Endothelial cell (in vitro differentiated cells): Measurements from ENCODE around the gene CMTM8. TPM values are rescaled to one million over a fixed set of nuclear protein-coding genes. Genes with fewer than 3 reads are reported as not detected.

Source experiments
- DNase-seq: peaks from one replicate; pipeline ENCODE4 v3.0.0; 2021; ENCODE audit warnings: low spot score
- H3K27ac Mint-ChIP-seq: one replicate; pipeline ENCODE4 v1.8.0; 2021; ENCODE audit warnings: mixed read lengths, inconsistent platforms; ENCODE audit not compliant: unreplicated experiment
- H3K27me3 Mint-ChIP-seq: one replicate; pipeline ENCODE4 v1.8.0; 2021; ENCODE audit warnings: mild to moderate bottlenecking, moderate library complexity, mixed read lengths, inconsistent platforms; ENCODE audit not compliant: unreplicated experiment
- H3K36me3 Mint-ChIP-seq: one replicate; pipeline ENCODE4 v1.8.0; 2021; ENCODE audit warnings: mild to moderate bottlenecking, low read depth, mixed read lengths, inconsistent platforms; ENCODE audit not compliant: unreplicated experiment
- H3K4me1 Mint-ChIP-seq: one replicate; pipeline ENCODE4 v1.8.0; 2021; ENCODE audit warnings: mild to moderate bottlenecking, mixed read lengths, inconsistent platforms; ENCODE audit not compliant: unreplicated experiment
- H3K4me3 Mint-ChIP-seq: one replicate; pipeline ENCODE4 v1.8.0; 2021; ENCODE audit warnings: mild to moderate bottlenecking, mixed read lengths, inconsistent platforms; ENCODE audit not compliant: unreplicated experiment
- H3K9me3 Mint-ChIP-seq: one replicate; pipeline ENCODE4 v1.8.0; 2021; ENCODE audit warnings: mixed read lengths, inconsistent platforms; ENCODE audit not compliant: unreplicated experiment
- total RNA-seq: library from RNA; stranded (reverse); fragmentation: NEBNext Ultra II Directional; extraction: Animal tissue kit (Norgen Biotek cat#: 25700); gene quantifications from one replicate; pipeline ENCODE4 v1.2.1, GENCODE V29; 2021; ENCODE audit not compliant: unreplicated experiment
- TF ChIP-seq, protein P1 (sequence below): fragments of 200-600 bp; sonication (generic); IDR thresholded peaks from one replicate; pipeline ENCODE4 v1.5.0; 2021; ENCODE audit warnings: antibody characterized with exemption; ENCODE audit not compliant: unreplicated experiment

CMTM8 gene
- total RNA-seq, 1 donor from 2014 or later, result 16.2 TPM

DNA sequence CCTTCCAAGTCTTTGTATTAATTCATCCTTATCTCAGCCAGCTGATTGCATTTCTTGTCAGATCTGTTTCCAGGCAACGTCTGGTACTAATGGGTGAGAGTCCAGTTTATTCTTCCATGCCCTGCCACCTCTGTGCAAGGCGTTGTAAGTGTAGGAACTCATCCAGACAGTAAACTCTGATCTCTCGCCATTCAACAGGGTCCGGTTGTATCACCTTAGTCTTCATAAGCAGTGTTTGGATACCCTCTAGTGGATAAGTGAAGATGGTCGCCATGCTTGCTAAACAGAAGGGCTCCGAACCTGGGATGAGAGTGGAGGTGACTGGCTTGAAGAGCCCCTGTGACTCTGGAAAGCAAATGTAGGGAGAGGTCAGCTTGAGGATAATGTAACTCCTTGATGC lies 101.6 kb downstream of the CMTM8 start:
- Mint-ChIP-seq H3K4me3 (no peak overlapping the region), H3K27ac (no peak overlapping the region), H3K4me1 (peaks cover 27% of the 10 kb centered on the region), H3K36me3 (no peaks in the 10 kb centered on the region), H3K9me3 (no peaks in the 10 kb centered on the region), H3K27me3 (no peaks in the 10 kb centered on the region)
- TF ChIP-seq, protein P1, sequence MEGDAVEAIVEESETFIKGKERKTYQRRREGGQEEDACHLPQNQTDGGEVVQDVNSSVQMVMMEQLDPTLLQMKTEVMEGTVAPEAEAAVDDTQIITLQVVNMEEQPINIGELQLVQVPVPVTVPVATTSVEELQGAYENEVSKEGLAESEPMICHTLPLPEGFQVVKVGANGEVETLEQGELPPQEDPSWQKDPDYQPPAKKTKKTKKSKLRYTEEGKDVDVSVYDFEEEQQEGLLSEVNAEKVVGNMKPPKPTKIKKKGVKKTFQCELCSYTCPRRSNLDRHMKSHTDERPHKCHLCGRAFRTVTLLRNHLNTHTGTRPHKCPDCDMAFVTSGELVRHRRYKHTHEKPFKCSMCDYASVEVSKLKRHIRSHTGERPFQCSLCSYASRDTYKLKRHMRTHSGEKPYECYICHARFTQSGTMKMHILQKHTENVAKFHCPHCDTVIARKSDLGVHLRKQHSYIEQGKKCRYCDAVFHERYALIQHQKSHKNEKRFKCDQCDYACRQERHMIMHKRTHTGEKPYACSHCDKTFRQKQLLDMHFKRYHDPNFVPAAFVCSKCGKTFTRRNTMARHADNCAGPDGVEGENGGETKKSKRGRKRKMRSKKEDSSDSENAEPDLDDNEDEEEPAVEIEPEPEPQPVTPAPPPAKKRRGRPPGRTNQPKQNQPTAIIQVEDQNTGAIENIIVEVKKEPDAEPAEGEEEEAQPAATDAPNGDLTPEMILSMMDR, result peak; percentile 12
- peak; percentile 33 for DNase-seq

GRCh38 chr3:32340611-32341365 lies 102.3 kb downstream of the CMTM8 start:
- Mint-ChIP-seq H3K36me3 (no peaks in the 10 kb centered on the region), H3K4me1 (peaks cover 19% of the 10 kb centered on the region), H3K27ac (no peak overlapping the region), H3K27me3 (no peaks in the 10 kb centered on the region), H3K4me3 (no peak overlapping the region), H3K9me3 (no peaks in the 10 kb centered on the region)
- TF ChIP-seq, protein P1, result no peak
- DNase-seq, result no peak

- H3K36me3 Mint-ChIP-seq, result no peaks in the 10 kb centered on the region
- DNase-seq, result no peak
- no peak overlapping the region for H3K4me3 Mint-ChIP-seq
- TF ChIP-seq, protein P1, result no peak
- no peaks in the 10 kb centered on the region for H3K27me3 Mint-ChIP-seq
- no peaks in the 10 kb centered on the region for H3K9me3 Mint-ChIP-seq
- H3K27ac Mint-ChIP-seq, result no peak overlapping the region
- peaks cover 8% of the 10 kb centered on the region for H3K4me1 Mint-ChIP-seq
Measured at GRCh38 chr3:32347343-32348125, 109.1 kb downstream of the CMTM8 start.

DNA sequence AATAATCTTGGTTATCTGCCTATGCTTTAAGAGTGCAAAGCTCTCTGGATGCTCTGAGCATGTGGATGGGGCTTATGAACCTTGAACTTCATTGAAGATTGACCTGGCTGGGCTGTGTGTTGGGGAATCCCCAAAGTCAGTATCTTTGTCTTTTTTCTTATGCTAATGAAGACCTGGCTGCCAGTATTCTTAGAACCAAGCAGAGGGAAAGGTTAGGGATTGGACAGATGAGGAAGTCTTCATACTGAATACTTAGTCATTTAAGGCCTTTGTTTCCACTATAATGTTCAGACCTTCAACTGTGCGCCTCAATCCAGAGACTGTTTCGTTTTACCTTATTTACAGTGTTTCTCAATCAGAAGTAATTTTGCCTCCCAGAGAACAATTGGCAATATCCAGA lies 110.7 kb downstream of the CMTM8 start:
- H3K4me1 Mint-ChIP-seq, result peaks cover 8% of the 10 kb centered on the region
- H3K36me3 Mint-ChIP-seq, result no peaks in the 10 kb centered on the region
- no peaks in the 10 kb centered on the region for H3K9me3 Mint-ChIP-seq
- no peaks in the 10 kb centered on the region for H3K27me3 Mint-ChIP-seq
- H3K27ac Mint-ChIP-seq, result no peak overlapping the region
- TF ChIP-seq, protein P1, result no peak
- no peak overlapping the region for H3K4me3 Mint-ChIP-seq
- DNase-seq, result no peak

- no peak overlapping the region for H3K27ac Mint-ChIP-seq
- no peak overlapping the region for H3K4me3 Mint-ChIP-seq
Measured at GRCh38 chr3:32352563-32352962, 114.1 kb downstream of the CMTM8 start.

More at GRCh38 chr3:32352563-32352962, 114.1 kb downstream of the CMTM8 start:
- TF ChIP-seq, protein P1, result no peak
- no peaks in the 10 kb centered on the region for H3K27me3 Mint-ChIP-seq
- H3K4me1 Mint-ChIP-seq, result peaks cover 27% of the 10 kb centered on the region
- H3K9me3 Mint-ChIP-seq, result no peaks in the 10 kb centered on the region
- no peak for DNase-seq
- H3K36me3 Mint-ChIP-seq, result peaks cover 12% of the 10 kb centered on the region
